ENCODE data around the gene GFY.

GRCh38 chr19:49421878-49422202, 3.3 kb upstream of the GFY start:
- no peak for TF ChIP-seq TCF4 (CRISPR knock-in tag; IDR thresholded peaks at IDR 0.05; ENCODE audit: borderline replicate concordance)
- TF ChIP-seq ZNF565 (CRISPR knock-in tag; conservative IDR thresholded peaks at IDR 0.05; ENCODE audit: low read depth): no peak
- no peak for TF ChIP-seq ESRRG (CRISPR knock-in tag; IDR thresholded peaks at IDR 0.05)
